Measurements from ENCODE around the gene ZNF536. TPM values are rescaled to one million over a fixed set of nuclear protein-coding genes. Genes with fewer than 3 reads are reported as not detected.

ZNF536 gene
- total and polyA plus RNA-seq, 2 of the 13 experiments (the other 11 are each of a cell fraction or from before 2014, with no cell fraction given), result not detected

DNA sequence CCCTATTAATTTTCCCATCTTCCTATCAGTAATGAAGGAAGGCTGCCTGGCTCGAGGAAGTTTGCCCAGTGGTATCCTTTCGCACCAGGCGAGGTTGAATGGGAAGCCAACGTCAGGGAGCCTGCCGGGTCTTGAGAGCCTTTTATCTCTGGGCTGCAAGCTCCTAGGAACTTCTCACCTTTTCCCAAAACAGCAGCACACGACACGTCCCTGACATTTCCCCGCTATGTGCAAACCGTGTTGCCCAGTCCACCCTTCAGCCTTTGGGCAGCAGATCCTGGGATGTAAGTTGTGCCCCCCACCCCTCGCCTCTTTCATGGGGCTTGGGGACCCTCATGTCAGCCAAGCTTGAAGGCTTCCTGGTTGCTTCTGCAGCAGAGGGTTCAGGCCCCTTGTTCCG lies 179.1 kb downstream of the ZNF536 start:
- 0% methylated on average over 2 of the region's 11 CpGs for WGBS (ENCODE audit: low lambda C conversion rate)
- ATAC-seq, result no peak

More for the DNA sequence above, 179.1 kb downstream of the ZNF536 start:
- intact Hi-C loops (cut with micrococcal nuclease; ENCODE audit: unreplicated experiment), result no loop called here
- no peak overlapping the region for H3K4me2 ChIP-seq (ENCODE audit: low read depth, low read length)
- no peak overlapping the region for H3K4me3 ChIP-seq (replicated peaks in 1 of 3; ENCODE audit: insufficient read depth in 1 of 3, low read depth in 2 of 3, low read length in 3 of 3)
- in situ Hi-C loops (cut with HindIII; ENCODE audit: extremely low pct_ligation_motif_present, low pct_unique_long_range_greater_than_20kb), result no loop called here
- TF ChIP-seq KMT2A (CRISPR knock-in tag; IDR thresholded peaks at IDR 0.05) (no peak), SKI (IDR thresholded peaks at IDR 0.05; ENCODE audit: partially characterized antibody) (no peak), PHF5A (CRISPR knock-in tag; IDR thresholded peaks at IDR 0.05; ENCODE audit: low read depth, unreplicated experiment) (no peak), SIX4 (CRISPR knock-in tag; IDR thresholded peaks at IDR 0.05) (no peak), ZNF329 (CRISPR knock-in tag; IDR thresholded peaks at IDR 0.05; ENCODE audit: low read depth) (no peak), ZNF263 (CRISPR knock-in tag; IDR thresholded peaks at IDR 0.05) (no peak), NCOA2 (CRISPR knock-in tag; IDR thresholded peaks at IDR 0.05) (no peak), NCOA5 (CRISPR knock-in tag; IDR thresholded peaks at IDR 0.05) (no peak), HNRNPK (IDR thresholded peaks at IDR 0.05; ENCODE audit: low read depth, low read length, poor library complexity, severe bottlenecking) (no peak), ARID3A (IDR thresholded peaks at IDR 0.05; ENCODE audit: low read depth, low read length) (no peak), ZNF770 (CRISPR knock-in tag; IDR thresholded peaks at IDR 0.05) (no peak), ZNF598 (CRISPR knock-in tag; IDR thresholded peaks at IDR 0.05; ENCODE audit: borderline replicate concordance) (no peak), JUNB (CRISPR knock-in tag; IDR thresholded peaks at IDR 0.05; ENCODE audit: borderline replicate concordance) (no peak), GZF1 (CRISPR knock-in tag; IDR thresholded peaks at IDR 0.05) (no peak), ZNF773 (CRISPR knock-in tag; IDR thresholded peaks at IDR 0.05; ENCODE audit: borderline replicate concordance) (no peak), ZMYM3 (CRISPR knock-in tag; IDR thresholded peaks at IDR 0.05) (no peak), ZNF3 (CRISPR knock-in tag; IDR thresholded peaks at IDR 0.05) (no peak), GLMP (CRISPR knock-in tag; IDR thresholded peaks at IDR 0.05; ENCODE audit: borderline replicate concordance) (no peak)
- TF ChIP-seq, protein P1, sequence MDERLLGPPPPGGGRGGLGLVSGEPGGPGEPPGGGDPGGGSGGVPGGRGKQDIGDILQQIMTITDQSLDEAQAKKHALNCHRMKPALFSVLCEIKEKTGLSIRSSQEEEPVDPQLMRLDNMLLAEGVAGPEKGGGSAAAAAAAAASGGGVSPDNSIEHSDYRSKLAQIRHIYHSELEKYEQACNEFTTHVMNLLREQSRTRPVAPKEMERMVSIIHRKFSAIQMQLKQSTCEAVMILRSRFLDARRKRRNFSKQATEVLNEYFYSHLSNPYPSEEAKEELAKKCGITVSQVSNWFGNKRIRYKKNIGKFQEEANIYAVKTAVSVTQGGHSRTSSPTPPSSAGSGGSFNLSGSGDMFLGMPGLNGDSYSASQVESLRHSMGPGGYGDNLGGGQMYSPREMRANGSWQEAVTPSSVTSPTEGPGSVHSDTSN (CRISPR knock-in tag; IDR thresholded peaks at IDR 0.05), result no peak
- BruUV-seq (replicated peaks), result no TSS peak
- no peaks in the 10 kb centered on the region for H3K79me2 ChIP-seq (ENCODE audit: insufficient read depth, low read length)
- H3K27me3 ChIP-seq (ENCODE audit: control insufficient read depth in 1 of 2, insufficient read depth in 2 of 2, low read length in 2 of 2), result peaks cover 0 to 15% of the 10 kb centered on the region in 2 experiments; a peak in 2 of 5 replicates
- CTCF ChIA-PET (ENCODE audit: low intra/inter-chr PET ratio, low total read pairs), result no interaction called here
- no peaks in the 10 kb centered on the region for H3K36me3 ChIP-seq (replicated peaks in 1 of 2; ENCODE audit: control insufficient read depth in 1 of 2, insufficient read depth in 2 of 2, low read length in 2 of 2)
- no peak overlapping the region for H3K9ac ChIP-seq (ENCODE audit: insufficient read depth, low read depth, low read length)
- H4K20me1 ChIP-seq (ENCODE audit: insufficient read depth, low read length), result no peaks in the 10 kb centered on the region
- DNase-seq (ENCODE audit: low spot score), result no peak
- no peaks in the 10 kb centered on the region for H3K4me1 ChIP-seq (ENCODE audit: insufficient read depth, low read length)
- no peak for FAIRE-seq
- no peak overlapping the region for H2AFZ ChIP-seq (ENCODE audit: low read length)
- no peaks in the 10 kb centered on the region for H3K9me3 ChIP-seq (ENCODE audit: low read length)
- no peak overlapping the region for H3K27ac ChIP-seq (ENCODE audit: extremely low read length, insufficient read depth, low read length)
- POLR2A ChIA-PET, result no interaction called here
